C4-2B (cell line): ENCODE measurements around the gene CELSR3.

ENCODE experiments used
- H3K27ac ChIP-seq: fragments of 450-650 bp; 2 replicates; pipeline ENCODE4 v1.5.1; 2017
- ZFX ChIP-seq: fragments of 450-650 bp; IDR thresholded peaks from 2 replicates; pipeline ENCODE4 v1.6.1; 2017
- TF ChIP-seq, protein P1 (sequence below): fragments of 450-650 bp; conservative IDR thresholded peaks from 2 replicates; pipeline ENCODE4 v1.5.1; 2017; ENCODE audit warnings: mild to moderate bottlenecking

The CELSR3 gene

DNA sequence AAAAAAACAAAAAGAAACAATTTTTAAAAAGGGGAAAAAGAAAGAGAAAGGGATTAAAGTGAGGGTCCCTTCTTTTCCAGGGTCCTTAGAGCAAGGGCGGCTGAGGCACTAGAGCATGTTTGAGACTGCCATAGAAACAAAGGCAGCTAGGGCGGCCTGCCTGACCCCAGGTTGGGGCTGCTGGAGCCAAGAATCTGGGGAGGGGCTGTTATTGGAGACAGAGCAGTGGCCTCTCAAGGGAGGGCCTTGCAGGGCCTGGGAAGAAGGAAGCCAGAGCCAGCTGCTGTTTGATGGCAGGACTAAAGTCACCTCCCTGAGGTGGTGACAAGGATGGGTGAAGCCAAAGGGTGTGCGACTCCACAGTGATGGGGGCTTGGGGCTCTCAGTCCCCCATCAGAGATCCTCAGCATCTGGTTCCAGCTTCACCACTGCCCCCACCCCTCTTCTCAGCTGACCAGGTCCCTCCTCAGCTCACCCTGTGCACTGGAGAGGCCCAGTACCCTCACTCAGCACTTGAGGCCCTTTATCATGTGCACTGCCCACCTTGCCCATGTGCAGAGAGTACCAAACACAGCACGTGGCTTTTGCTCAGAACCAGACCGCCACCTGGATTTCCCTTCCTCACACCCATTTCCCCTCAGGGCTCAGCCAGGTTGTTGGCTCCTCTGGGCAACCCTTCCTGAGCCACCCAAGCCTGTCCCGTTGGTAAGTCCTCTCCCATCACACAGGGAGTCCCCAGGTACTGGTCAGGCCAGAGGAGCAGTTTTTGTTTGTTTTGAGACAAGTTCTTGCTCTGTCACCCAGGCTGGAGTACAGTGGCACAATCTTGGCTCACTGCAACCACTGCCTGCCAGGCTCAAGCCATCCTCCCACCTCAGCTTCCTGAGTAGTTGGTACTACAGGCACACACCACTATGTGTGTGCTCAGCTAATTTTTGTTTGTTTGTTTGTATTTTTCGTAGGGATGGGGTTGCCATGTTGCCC is 42.9 kb downstream of the CELSR3 start:
- peak overlapping the region; percentile 39 for H3K27ac ChIP-seq
- TF ChIP-seq ZFX = no peak
- TF ChIP-seq, protein P1, sequence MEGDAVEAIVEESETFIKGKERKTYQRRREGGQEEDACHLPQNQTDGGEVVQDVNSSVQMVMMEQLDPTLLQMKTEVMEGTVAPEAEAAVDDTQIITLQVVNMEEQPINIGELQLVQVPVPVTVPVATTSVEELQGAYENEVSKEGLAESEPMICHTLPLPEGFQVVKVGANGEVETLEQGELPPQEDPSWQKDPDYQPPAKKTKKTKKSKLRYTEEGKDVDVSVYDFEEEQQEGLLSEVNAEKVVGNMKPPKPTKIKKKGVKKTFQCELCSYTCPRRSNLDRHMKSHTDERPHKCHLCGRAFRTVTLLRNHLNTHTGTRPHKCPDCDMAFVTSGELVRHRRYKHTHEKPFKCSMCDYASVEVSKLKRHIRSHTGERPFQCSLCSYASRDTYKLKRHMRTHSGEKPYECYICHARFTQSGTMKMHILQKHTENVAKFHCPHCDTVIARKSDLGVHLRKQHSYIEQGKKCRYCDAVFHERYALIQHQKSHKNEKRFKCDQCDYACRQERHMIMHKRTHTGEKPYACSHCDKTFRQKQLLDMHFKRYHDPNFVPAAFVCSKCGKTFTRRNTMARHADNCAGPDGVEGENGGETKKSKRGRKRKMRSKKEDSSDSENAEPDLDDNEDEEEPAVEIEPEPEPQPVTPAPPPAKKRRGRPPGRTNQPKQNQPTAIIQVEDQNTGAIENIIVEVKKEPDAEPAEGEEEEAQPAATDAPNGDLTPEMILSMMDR = no peak

DNA sequence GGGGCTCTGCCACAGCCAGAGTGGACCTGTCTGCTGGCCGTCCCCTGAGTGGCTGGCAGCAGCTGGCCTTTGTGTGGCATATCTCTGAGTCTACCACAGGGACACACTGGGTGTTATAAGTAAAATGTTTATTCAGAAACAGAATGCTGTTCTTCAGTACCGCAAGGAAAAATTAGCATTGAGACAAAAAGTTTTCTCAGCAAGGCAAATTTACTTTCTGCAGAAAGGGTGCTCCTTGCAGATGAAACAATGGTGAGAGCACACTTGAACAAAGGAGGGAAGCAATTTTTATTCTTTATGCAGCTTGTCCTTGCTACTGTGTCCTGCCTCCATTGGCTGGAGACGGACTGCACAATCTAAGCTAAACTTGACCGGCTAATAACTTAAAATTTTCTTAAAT is 45.1 kb downstream of the CELSR3 start:
- TF ChIP-seq ZFX = no peak
- TF ChIP-seq, protein P1 = no peak
- no peak overlapping the region for H3K27ac ChIP-seq

DNA sequence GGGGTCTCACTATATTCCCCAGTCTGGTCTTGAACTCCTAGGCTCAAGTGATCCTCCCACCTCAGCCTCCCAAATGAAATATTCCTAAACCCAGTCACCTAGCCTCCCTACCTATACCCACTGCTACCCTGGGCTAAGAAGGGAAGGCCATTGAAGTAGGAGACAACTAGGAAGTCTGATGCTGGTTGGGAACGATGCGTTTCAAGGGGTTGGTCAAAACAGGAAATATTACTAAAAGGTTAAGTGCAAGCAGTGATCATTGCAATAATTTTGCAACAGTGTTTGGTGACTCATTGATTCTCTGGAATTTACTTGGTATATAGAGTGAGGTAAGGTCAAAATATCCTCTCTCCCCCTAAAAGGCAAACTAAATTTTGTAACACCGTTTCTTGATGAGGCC is 48.6 kb downstream of the CELSR3 start:
- H3K27ac ChIP-seq = no peak overlapping the region
- TF ChIP-seq ZFX = no peak
- TF ChIP-seq, protein P1 = no peak

DNA sequence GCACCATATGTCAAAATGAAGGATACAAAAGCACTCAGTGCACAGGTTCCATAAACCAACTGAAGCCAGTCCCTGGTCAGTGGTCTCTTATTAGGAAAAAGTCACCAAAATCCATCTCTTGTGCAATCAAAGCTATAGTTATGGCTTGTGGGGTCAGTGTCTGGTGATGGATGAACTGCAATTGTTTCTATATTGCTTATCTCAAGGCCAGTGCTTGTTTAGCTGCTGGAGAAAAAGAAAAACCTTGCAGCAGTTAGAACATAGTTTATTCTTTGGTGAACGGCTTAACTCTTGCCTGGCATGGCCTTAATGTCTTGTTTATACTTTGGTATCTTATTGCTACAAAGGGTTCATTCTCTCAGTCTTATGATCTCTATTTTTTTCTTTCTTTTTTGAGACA is 50.4 kb downstream of the CELSR3 start:
- TF ChIP-seq ZFX = no peak
- TF ChIP-seq, protein P1 = no peak
- H3K27ac ChIP-seq = no peak overlapping the region

DNA sequence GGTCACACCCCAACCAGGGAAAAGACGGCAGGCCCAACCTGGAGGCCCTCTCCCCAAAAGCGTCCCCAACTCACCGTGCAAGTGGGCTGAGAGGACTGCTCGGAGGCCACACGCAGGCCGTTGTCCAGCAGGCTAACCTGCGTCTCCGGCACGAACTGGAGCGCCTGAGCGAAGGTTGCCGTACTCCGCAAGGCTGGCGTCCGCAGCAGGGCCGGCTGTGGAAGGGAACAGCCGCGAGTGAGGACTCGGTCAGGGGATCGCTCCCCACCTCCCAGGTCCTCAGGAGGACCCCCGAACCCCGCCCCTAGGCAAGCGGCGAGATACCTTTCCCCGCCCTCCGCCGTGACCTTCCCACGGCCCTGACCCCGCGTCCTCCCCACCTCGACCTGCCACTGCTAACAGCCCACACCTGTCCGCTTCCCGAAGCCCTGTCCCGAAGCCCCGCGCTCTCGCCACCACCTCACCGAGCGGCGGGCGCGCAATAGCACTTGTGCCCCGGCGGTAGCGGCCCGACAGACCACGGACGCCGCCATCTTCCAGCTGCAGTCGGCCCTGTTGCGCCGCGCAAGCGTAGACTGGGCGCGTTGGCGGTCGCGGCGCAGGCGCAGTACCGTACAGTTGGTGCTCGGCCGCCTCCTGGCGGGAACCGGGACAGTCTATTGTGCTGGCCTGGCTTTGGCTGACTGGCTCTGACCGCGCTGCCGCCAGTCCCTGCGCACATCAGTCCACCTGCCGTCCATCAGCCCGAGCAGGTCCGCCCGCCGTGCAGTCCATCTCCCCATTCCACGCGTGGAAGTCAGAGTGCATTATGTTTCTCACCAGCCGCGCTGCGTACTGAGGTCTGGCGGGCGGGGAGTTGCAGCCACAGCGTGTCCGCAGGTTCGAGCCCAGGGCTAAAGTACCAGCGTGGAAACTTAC is 53.3 kb downstream of the CELSR3 start, which contains the start of gene UQCRC1:
Gene UQCRC1 (minus strand): TSS at position 559 of the 918 bp plus-strand sequence. CDS start 26 bp downstream, at position 533.
- H3K27ac ChIP-seq = peak within 1 kb of the TSS; percentile 92
- TF ChIP-seq ZFX = peak; percentile 72; the same call in 1 of the 2 replicates
- TF ChIP-seq, protein P1 = peak; percentile 74

DNA sequence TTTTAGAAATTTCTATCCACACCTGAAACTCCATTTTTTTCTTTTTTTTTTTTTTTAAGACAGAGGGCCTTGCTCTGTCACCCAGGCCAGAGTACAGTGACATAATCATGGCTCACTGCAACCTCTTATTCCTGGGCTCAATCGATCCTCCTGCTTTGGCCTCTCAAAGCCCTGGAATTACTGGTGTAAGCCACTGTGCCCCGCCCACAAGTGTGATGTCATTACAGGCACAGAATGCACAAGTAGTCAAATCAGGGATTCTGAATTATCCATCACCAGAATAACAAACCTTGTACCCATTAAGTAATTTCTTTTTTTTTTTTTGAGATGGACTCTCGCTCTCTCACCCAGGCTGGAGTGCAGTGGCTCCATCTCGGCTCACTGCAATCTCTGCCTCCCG is 55.2 kb downstream of the CELSR3 start:
- no peak overlapping the region for H3K27ac ChIP-seq
- no peak for TF ChIP-seq ZFX
- TF ChIP-seq, protein P1 = no peak
